ENCODE measurements around the gene HOXD13.

Gene HOXD13

DNA sequence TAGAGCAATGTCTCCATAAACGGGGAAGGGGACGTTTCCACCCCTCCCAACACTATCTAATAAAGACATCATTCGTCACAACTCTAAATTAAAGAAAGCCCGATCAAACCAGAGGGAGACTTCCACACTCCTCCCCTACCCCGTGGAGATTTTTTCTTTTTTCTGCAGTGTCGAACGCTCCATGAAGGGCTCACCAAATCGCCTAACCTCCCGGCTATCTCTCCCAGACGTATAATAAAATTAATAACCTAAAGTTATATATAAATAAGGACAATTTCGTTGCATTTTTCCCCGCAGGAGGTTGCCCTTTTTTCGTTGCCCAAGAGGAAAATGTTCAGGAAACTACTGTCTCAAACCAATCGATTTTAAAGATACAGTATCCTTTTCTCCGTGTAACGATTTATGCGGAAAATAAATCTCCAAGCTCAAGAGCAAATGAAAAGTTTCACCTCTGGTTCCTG lies 11.1 kb upstream of the HOXD13 start:
- no peak for DNase-seq (ENCODE audit: low read depth in 2 of 2)

GRCh38 chr2:176081837-176082524 lies 10.5 kb upstream of the HOXD13 start:
- no peak for DNase-seq (ENCODE audit: low read depth in 2 of 2)

- DNase-seq (ENCODE audit: low read depth in 2 of 2), result no peak
Observed at GRCh38 chr2:176082525-176082823, 10.0 kb upstream of the HOXD13 start.

- no peak for DNase-seq (ENCODE audit: low read depth in 2 of 2)
Observed at GRCh38 chr2:176082824-176083751, 9.4 kb upstream of the HOXD13 start.

DNA sequence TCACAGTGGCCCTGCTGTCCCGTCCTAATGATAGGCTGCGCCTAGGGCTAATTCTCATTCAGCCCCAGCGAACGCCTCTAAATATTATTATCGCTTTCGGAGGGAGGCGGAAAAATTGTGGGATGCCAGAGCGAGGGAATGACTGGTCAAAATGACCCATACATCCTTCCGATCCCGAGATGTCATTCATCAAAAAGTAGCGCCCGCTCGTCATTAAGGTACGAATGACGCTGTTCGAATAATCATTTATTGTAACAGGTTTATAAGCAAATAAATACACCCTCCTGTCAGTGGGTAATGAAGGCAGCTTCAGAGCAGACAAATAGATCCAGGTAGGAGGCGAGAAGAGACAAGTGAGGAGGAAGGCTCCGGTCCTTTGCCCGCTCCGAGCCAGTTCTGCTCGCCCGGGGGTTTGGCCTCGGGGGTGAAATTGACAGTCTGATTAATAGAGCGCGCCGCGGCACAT lies 8.7 kb upstream of the HOXD13 start, which contains the start of gene EVX2:
Gene EVX2 (minus strand): TSS at position 167 of the 466 bp plus-strand sequence. CDS start 186 bp downstream, outside the sequence.
- no peak for DNase-seq (ENCODE audit: low read depth in 2 of 2)

- no peak for DNase-seq (ENCODE audit: low read depth in 2 of 2)
Observed at GRCh38 chr2:176084611-176085119, 7.9 kb upstream of the HOXD13 start.

- no peak for DNase-seq (ENCODE audit: low read depth in 2 of 2)
Observed at GRCh38 chr2:176085120-176085788, 7.3 kb upstream of the HOXD13 start.

- DNase-seq (ENCODE audit: low read depth in 2 of 2), result no peak
Observed at GRCh38 chr2:176085861-176086771, 6.4 kb upstream of the HOXD13 start.

- no peak for DNase-seq (ENCODE audit: low read depth in 2 of 2)
Observed at GRCh38 chr2:176087330-176088047, 5.0 kb upstream of the HOXD13 start.

GRCh38 chr2:176088048-176088936 lies 4.2 kb upstream of the HOXD13 start:
- no peak for DNase-seq (ENCODE audit: low read depth in 2 of 2)

DNA sequence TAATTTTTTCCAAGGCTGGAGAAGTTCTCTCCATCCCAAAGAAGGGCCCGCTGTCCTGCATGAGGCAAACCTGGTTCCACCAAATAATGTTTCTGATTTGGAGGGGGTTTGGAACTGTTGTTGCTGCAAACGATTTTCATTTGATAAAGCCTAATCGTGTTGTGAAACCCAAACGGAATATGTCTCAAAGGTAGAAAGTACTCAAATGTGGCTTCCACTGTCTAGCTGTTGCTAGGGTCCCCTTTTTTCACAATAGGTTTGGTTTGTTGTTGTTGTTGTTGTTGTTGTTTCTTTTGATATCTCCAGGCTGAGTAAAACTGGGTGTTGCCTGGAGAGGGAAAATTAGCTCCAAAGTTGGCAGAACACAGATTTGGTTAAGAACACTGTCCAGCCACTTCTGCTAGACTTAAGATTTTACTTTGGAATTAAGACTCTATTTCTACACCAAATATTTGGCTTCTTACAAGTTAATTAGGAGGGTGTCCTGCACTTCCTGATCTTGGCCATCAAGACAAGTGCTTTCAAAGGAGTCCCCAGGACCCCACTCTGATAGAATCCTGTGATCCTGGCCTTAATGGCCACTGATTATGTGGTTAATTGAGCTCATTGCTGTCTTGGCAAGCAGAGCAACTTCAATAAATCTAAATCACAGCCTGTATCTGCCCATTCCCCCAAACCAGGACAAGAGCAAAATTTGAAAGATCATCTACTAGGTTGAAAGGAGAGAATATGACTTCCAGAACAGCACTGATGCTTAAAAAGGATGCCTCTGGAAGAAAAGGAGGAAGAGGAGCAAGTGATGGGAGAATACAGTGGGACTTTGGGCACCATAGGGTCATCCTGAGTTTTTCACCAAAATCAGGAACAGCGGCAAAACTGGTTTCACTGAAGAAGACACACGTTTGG lies 3.3 kb upstream of the HOXD13 start:
- DNase-seq (ENCODE audit: low read depth in 2 of 2), result no peak

- DNase-seq (ENCODE audit: low read depth in 2 of 2), result no peak
Observed at GRCh38 chr2:176089843-176090395, 2.6 kb upstream of the HOXD13 start.

GRCh38 chr2:176090862-176091261 lies 1.7 kb upstream of the HOXD13 start:
- DNase-seq (ENCODE audit: low read depth in 2 of 2), result no peak

DNA sequence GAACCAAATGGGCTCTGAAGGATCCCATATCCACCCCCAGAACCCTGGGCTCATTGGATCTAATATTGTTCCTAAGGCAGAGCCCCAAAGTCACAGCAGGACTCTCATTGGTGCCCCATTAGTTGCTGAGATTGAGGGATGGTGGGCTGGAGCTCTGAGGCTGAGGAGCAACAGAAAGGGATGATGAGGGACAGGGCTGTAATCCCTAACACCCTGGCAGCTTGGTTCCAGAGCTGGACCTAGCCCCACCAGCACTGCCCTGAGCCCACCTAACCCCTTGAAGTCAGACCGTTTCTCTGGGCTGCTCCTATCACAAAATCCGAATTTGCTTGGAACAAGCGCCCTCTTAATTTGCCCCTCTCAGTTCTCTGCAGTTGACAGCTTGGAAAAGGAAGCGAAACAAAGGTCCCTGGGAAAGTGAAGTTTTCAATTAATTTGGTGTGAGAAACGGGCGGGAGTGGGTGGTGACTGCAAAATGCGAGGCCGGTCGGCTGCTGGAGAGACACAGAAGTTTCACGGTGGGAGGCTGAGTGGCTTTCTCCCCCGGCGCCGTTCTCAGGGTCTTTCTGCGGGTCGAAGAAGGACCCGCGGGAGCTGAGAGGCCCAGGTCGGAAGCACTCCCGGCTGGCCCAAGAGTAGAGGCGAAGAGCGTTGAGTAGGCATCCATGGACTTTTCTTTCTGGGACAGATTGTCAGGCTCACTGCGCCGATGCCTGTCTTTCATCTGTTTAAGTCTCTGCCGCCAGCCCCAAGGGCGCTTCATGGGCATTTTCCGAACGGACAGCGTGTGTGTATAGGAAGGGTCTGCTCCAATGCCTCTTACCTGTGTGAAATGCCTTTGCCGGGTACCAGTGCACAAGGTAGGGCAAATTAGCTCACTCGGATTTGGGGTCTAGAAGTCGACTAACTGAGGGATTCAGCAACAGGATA lies 927 bp upstream of the HOXD13 start:
- DNase-seq (ENCODE audit: low read depth in 2 of 2), result no peak

- no peak for DNase-seq (ENCODE audit: low read depth in 2 of 2)
Observed at GRCh38 chr2:176093145-176093897, 800 bp downstream of the HOXD13 start.

- DNase-seq (ENCODE audit: low read depth in 2 of 2), result no peak
Observed at GRCh38 chr2:176093898-176094249, 1.4 kb downstream of the HOXD13 start.

Data from stimulated activated CD4-positive, alpha-beta T cell treated with anti-CD3 and anti-CD28 coated beads, Interleukin-4, amount 100 ng/mL, for 48 hours (primary cell).